Fibroblast of lung (primary cell): Measurements from ENCODE around the gene KIR3DL3.

Experiments
- CTCF ChIP-seq, 2 donors: IDR thresholded peaks in 1 of 2; conservative IDR thresholded peaks in 1 of 2; 1 replicate in 1 of 2; 2 replicates in 1 of 2; pipeline ENCODE4 v1.5.1; 2011 to 2012; ENCODE audit warnings: low read length in 2 of 2, control low read depth in 1 of 2, inconsistent platforms in 1 of 2, low read depth in 1 of 2, mild to moderate bottlenecking in 1 of 2
- EZH2 ChIP-seq: IDR thresholded peaks from 2 replicates; pipeline ENCODE4 v1.5.1; 2012; ENCODE audit warnings: low read length, control low read depth, mild to moderate bottlenecking; ENCODE audit errors: missing control alignments

GRCh38 chr19:54696117-54696548 is 28.1 kb upstream of the KIR3DL3 start:
- TF ChIP-seq CTCF (conservative IDR thresholded peaks at IDR 0.05 in 1 of 2, IDR thresholded peaks at IDR 0.05 in 1 of 2; ENCODE audit: low read depth in 1 of 2, low read length in 2 of 2) (no peak), EZH2 (no peak)
